OCI-LY1 (cell line): Measurements from ENCODE around the gene MLLT1.

ENCODE experiments used
- CTCF ChIP-seq: fragments of 200-600 bp; sonication (generic), shearing (Covaris generic); IDR thresholded peaks from 2 replicates; pipeline ENCODE4 v1.5.1; 2017; ENCODE audit warnings: mild to moderate bottlenecking, antibody characterized with exemption, low read length, moderate library complexity, mixed read lengths
- EZH2 ChIP-seq: fragments of 200-600 bp; sonication (generic), shearing (Covaris generic); IDR thresholded peaks from 2 replicates; pipeline ENCODE4 v1.8.0; 2017; ENCODE audit warnings: borderline replicate concordance, mixed run types, mild to moderate bottlenecking, antibody characterized with exemption, low read length, moderate library complexity, mixed read lengths

GRCh38 chr19:6259312-6259861, 20.4 kb downstream of the MLLT1 start:
- TF ChIP-seq CTCF = no peak
- no peak for TF ChIP-seq EZH2
